GM21619 (cell line): ENCODE data around the gene CARD14.
"Not testable (repeated sequence)": the region's sequence is repeated elsewhere in the genome, so short reads cannot be mapped to it uniquely, and the experiment has no call there.

Source experiments
- ATAC-seq: cut with Tn5 transposase; IDR thresholded peaks from one replicate; pipeline ENCODE4 v1.9.1; 2021; ENCODE audit not compliant: unreplicated experiment

CARD14 gene

GRCh38 chr17:80183581-80184422 is 14.0 kb downstream of the CARD14 start:
- no peak for ATAC-seq

- no peak for ATAC-seq
These were observed 14.5 kb downstream of the CARD14 start for GRCh38 chr17:80184423-80184714.

- ATAC-seq: no peak
These were observed 16.1 kb downstream of the CARD14 start for GRCh38 chr17:80185968-80186367.

- ATAC-seq: no peak
These were observed 17.3 kb downstream of the CARD14 start for GRCh38 chr17:80187090-80187489.

DNA sequence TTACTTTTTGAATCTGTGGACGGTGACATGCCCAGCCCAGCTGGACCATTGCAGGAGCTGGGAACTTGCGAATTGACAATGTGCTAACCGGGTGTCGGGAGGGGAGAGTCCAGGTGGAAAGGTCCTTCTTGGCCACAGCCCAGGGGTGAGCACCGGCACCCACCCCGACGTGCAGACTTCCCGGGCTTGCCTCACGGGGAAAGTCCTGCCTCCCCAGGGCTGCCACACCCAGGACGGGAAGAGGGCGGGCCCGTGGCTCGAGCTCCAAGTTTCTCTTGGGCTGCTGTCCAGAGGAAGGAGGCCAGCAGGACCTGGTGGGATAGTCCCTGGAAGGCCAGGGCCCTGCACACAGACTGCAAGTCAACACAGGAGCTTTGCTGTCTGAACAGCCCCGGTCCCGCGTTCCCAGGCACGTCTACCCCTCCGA is 17.7 kb downstream of the CARD14 start:
- ATAC-seq: no peak

DNA sequence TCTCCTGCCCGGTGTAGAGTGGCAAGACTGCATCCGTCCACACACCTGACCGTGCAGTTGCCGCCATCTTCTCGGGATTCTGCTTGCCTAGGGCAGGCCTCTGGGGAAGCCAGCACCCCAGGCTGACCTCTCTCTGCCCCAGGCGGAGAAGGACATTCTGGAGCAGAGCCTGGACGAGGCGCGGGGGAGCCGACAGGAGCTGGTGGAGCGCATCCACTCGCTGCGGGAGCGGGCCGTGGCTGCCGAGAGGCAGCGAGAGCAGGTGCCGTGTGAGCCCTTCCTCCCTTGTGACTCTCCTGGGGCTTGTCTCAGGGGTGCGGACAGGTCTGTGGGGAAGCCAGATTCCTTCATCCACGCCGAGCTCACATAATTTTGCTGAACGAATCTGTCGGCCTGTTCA is 19.8 kb downstream of the CARD14 start:
- no peak for ATAC-seq

GRCh38 chr17:80190716-80191115 is 20.9 kb downstream of the CARD14 start:
- no peak for ATAC-seq

DNA sequence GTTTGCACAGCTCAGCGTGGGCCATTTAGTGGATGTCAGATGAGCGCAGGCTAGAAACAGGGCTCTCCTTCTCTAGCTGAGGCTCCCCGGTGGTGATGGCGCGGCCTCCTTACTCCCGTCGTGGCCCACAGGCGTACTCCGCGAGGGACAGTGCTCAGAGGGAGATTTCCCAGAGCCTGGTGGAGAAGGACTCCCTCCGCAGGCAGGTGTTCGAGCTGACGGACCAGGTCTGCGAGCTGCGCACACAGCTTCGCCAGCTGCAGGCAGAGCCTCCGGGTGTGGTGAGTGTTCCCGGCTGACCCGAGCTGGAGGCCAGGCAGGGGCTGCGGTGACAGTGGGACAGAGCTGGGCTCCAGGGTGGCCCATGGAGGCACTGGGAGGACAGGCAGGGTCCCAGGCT is 21.4 kb downstream of the CARD14 start:
- no peak for ATAC-seq

DNA sequence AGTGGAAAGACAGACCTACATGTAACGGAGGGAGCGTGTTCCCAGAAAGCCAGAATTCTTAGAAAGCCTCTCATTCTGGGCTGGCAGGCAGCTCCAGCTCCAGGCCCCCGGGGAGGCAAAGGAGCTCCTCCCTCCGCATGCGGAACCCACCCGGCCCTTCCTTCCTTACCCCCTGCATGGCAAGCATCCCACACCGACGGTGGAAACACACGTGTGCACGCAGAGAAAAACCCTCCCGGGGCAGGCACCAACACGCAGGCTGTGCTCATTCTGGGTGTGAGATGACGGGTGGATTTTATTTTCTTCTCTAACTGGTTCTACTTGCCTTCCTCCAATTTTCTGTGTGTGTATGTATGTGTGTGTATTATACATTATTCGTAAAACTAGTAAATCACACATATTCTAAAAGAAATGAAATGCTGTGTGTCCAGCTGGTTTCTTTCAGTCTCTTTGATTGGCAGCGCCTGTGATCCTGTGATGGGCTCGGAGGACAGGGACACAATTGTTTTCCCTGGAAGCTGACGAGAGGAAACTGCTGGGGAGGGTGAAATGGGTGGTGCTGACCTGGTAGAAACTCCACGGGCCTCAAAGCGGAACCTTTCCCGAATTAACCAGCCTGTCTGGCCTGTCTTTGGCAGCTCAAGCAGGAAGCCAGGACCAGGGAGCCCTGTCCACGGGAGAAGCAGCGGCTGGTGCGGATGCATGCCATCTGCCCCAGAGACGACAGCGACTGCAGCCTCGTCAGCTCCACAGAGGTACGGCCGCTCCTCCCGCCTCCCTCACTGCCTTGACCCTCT is 22.2 kb downstream of the CARD14 start:
- ATAC-seq: no peak

GRCh38 chr17:80195141-80195540 is 25.3 kb downstream of the CARD14 start:
- no peak for ATAC-seq

GRCh38 chr17:80195671-80196529 is 26.1 kb downstream of the CARD14 start:
- ATAC-seq: no peak

- no peak for ATAC-seq
These were observed 26.8 kb downstream of the CARD14 start for GRCh38 chr17:80196652-80197051.

DNA sequence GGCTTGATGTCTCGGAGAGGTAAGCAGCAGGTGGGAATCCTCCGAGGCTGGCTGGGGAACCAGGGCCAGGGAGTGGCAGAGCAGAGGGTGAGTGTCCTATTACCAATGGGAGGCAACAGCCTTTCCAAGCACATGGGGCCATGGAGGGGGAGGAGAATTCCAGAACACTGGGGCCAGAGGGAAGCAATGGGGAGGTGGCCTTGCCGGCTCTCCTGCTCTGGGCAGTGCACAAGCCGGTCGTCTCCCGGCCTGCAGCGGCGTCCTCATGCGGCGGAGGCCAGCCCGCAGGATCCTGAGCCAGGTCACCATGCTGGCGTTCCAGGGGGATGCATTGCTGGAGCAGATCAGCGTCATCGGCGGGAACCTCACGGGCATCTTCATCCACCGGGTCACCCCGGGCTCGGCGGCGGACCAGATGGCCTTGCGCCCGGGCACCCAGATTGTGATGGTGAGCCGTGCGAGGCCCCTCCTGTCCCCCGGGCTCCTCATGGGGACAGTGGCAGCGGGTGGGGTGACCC is 28.4 kb downstream of the CARD14 start:
- no peak for ATAC-seq

DNA sequence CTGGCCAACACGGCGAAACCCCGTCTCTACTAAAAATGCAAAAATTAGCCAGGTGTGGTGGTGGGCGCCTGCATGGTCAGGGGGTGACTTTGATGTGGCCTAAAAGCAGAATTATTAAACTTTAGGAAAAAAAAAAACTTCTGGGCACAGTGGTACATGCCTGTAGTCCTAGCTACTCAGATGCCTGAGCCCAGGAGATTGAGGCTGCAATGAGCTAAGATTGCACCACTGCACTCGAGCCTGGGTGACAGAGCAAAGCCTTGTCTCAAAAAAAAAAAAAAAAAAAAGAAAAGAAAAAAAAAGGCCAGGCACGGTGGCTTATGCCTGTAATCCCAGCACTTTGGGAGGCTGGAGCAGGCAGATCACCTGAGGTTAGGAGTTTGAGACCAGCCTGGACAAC is 29.5 kb downstream of the CARD14 start:
- not testable (repeated sequence) for ATAC-seq

DNA sequence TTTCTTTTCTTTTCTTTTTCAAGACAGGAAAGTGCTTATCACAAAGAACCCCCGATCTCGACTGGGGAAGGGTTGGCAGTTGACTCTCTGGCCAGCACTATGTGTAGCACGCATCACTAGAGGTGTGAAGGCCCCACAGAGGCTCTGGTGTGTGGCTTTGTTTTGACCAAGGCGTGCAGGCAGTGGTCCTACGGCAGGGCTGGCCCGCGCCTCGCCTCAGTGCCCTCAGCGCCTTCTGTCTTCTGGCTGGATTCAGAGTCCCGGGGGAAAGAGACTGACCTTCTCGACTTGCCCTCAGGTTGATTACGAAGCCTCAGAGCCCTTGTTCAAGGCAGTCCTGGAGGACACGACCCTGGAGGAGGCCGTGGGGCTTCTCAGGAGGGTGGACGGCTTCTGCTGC is 31.6 kb downstream of the CARD14 start:
- no peak for ATAC-seq

- no peak for ATAC-seq
These were observed 32.4 kb downstream of the CARD14 start for GRCh38 chr17:80202197-80202596.

GRCh38 chr17:80203471-80203963 is 33.7 kb downstream of the CARD14 start:
- no peak for ATAC-seq

DNA sequence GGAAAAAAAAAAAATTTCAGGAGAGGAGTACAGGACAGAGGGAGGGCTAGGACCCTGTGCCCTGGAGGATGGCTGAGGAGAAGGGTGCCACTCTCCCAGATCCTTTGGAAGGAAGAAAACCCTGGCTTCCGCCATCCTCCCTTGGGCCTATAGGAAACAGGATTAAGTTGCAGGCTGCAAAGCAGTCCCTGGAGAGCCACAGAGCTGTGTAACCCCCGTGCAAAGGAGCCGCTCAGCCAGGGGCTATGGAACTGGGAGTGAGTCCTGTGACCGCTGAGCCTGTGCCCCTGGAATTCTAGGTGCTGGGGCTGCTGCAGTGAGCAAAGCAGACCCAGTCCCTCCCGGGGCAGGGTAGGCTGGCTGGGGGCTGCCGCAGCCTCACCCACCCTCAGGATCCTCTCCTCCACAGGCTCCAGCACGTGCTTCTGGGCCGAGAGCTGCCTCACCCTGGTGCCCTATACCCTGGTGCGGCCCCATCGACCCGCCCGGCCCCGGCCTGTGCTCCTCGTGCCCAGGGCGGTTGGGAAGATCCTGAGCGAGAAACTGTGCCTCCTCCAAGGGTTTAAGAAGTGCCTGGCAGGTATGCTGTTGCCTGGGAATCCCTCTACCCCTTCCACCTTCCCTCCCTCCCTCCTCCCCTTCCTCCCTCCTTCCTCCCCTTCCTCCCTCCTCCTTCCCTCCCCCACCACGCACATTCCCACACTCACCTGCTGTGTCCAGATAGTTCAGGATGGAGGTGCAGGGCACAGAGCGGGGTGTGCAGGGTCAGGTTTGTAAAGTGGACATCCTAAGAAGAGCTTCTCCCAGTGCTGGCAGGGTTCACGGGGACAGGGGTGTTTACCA is 35.0 kb downstream of the CARD14 start:
- no peak for ATAC-seq

- ATAC-seq: no peak
These were observed 36.0 kb downstream of the CARD14 start for GRCh38 chr17:80205811-80206210.

GRCh38 chr17:80208050-80208449 is 38.2 kb downstream of the CARD14 start:
- no peak for ATAC-seq
